Endothelial cell (in vitro differentiated cells): ENCODE data around the gene MITF. TPM values are rescaled to one million over a fixed set of nuclear protein-coding genes. Genes with fewer than 3 reads are reported as not detected.
A peak's percentile ranks its signal among the peaks of the same experiment; 100 is the strongest.

Experiments
- DNase-seq: peaks from one replicate; pipeline ENCODE4 v3.0.0; 2021; ENCODE audit warnings: low spot score
- H3K27ac Mint-ChIP-seq: one replicate; pipeline ENCODE4 v1.8.0; 2021; ENCODE audit warnings: mixed read lengths, inconsistent platforms; ENCODE audit not compliant: unreplicated experiment
- H3K27me3 Mint-ChIP-seq: one replicate; pipeline ENCODE4 v1.8.0; 2021; ENCODE audit warnings: mild to moderate bottlenecking, moderate library complexity, mixed read lengths, inconsistent platforms; ENCODE audit not compliant: unreplicated experiment
- H3K36me3 Mint-ChIP-seq: one replicate; pipeline ENCODE4 v1.8.0; 2021; ENCODE audit warnings: mild to moderate bottlenecking, low read depth, mixed read lengths, inconsistent platforms; ENCODE audit not compliant: unreplicated experiment
- H3K4me1 Mint-ChIP-seq: one replicate; pipeline ENCODE4 v1.8.0; 2021; ENCODE audit warnings: mild to moderate bottlenecking, mixed read lengths, inconsistent platforms; ENCODE audit not compliant: unreplicated experiment
- H3K4me3 Mint-ChIP-seq: one replicate; pipeline ENCODE4 v1.8.0; 2021; ENCODE audit warnings: mild to moderate bottlenecking, mixed read lengths, inconsistent platforms; ENCODE audit not compliant: unreplicated experiment
- H3K9me3 Mint-ChIP-seq: one replicate; pipeline ENCODE4 v1.8.0; 2021; ENCODE audit warnings: mixed read lengths, inconsistent platforms; ENCODE audit not compliant: unreplicated experiment
- total RNA-seq: library from RNA; stranded (reverse); fragmentation: NEBNext Ultra II Directional; extraction: Animal tissue kit (Norgen Biotek cat#: 25700); gene quantifications from one replicate; pipeline ENCODE4 v1.2.1, GENCODE V29; 2021; ENCODE audit not compliant: unreplicated experiment
- TF ChIP-seq, protein P1 (sequence below): fragments of 200-600 bp; sonication (generic); IDR thresholded peaks from one replicate; pipeline ENCODE4 v1.5.0; 2021; ENCODE audit warnings: antibody characterized with exemption; ENCODE audit not compliant: unreplicated experiment

The MITF gene
- total RNA-seq, 1 donor from 2014 or later, result 1.7 TPM

GRCh38 chr3:69987833-69988232 lies 248.6 kb downstream of the MITF start:
- Mint-ChIP-seq H3K27me3 (peaks cover 2% of the 10 kb centered on the region), H3K4me3 (no peak overlapping the region), H3K36me3 (no peaks in the 10 kb centered on the region), H3K27ac (no peak overlapping the region), H3K4me1 (no peaks in the 10 kb centered on the region), H3K9me3 (no peaks in the 10 kb centered on the region)
- TF ChIP-seq, protein P1, sequence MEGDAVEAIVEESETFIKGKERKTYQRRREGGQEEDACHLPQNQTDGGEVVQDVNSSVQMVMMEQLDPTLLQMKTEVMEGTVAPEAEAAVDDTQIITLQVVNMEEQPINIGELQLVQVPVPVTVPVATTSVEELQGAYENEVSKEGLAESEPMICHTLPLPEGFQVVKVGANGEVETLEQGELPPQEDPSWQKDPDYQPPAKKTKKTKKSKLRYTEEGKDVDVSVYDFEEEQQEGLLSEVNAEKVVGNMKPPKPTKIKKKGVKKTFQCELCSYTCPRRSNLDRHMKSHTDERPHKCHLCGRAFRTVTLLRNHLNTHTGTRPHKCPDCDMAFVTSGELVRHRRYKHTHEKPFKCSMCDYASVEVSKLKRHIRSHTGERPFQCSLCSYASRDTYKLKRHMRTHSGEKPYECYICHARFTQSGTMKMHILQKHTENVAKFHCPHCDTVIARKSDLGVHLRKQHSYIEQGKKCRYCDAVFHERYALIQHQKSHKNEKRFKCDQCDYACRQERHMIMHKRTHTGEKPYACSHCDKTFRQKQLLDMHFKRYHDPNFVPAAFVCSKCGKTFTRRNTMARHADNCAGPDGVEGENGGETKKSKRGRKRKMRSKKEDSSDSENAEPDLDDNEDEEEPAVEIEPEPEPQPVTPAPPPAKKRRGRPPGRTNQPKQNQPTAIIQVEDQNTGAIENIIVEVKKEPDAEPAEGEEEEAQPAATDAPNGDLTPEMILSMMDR, result no peak
- DNase-seq, result no peak

DNA sequence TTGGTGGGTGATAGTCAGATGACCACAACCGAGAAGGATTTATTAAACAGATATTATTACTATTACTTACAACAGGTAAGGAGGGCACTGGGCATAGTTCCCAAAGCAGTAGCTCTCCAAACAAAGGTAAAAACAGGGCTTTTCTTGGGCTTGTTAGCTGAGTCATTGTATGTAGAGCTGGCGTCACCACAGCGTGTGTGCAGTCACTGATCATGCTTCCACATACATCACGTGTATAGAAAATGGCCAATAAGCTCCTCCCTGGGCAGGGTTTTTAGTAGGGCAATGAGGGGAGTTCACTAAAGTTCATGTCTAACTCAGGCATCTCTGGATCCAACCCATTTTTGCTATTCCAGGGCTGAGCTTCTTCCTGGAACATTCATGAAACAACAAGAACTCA lies 254.5 kb downstream of the MITF start:
- no peaks in the 10 kb centered on the region for H3K36me3 Mint-ChIP-seq
- H3K4me3 Mint-ChIP-seq, result no peak overlapping the region
- DNase-seq, result no peak
- H3K4me1 Mint-ChIP-seq, result peaks cover 12% of the 10 kb centered on the region
- H3K27ac Mint-ChIP-seq, result no peak overlapping the region
- TF ChIP-seq, protein P1, result no peak
- no peaks in the 10 kb centered on the region for H3K9me3 Mint-ChIP-seq
- no peaks in the 10 kb centered on the region for H3K27me3 Mint-ChIP-seq

GRCh38 chr3:69994919-69995318 lies 255.7 kb downstream of the MITF start:
- H3K27ac Mint-ChIP-seq, result no peak overlapping the region
- TF ChIP-seq, protein P1, result no peak
- no peaks in the 10 kb centered on the region for H3K27me3 Mint-ChIP-seq
- H3K9me3 Mint-ChIP-seq, result no peaks in the 10 kb centered on the region
- H3K36me3 Mint-ChIP-seq, result no peaks in the 10 kb centered on the region
- no peak overlapping the region for H3K4me3 Mint-ChIP-seq
- peaks cover 15% of the 10 kb centered on the region for H3K4me1 Mint-ChIP-seq
- DNase-seq, result no peak

- peaks cover 21% of the 10 kb centered on the region for H3K4me1 Mint-ChIP-seq
- no peaks in the 10 kb centered on the region for H3K9me3 Mint-ChIP-seq
- no peak overlapping the region for H3K4me3 Mint-ChIP-seq
- no peak overlapping the region for H3K27ac Mint-ChIP-seq
- TF ChIP-seq, protein P1, result no peak
- no peak for DNase-seq
- H3K27me3 Mint-ChIP-seq, result no peaks in the 10 kb centered on the region
- H3K36me3 Mint-ChIP-seq, result no peaks in the 10 kb centered on the region
These were observed 258.5 kb downstream of the MITF start for GRCh38 chr3:69997631-69998307.

DNA sequence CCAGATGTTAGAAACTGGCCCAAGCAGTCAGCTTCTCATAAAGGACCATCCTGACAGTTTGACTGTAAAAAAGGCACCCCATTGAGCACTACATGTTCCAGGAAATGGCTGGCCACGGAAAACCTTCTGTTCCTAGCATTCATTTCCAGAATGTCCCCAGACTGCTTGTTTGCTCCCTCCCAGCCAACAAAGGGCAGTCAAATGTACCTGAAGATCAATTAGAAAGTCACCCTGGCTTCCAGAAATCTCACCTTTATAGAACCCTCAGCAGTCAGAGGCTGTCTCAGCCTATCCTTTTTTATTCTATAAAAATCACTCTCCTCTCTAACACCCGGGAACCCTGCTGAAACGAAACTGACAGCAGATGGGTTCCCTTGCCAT lies 259.5 kb downstream of the MITF start:
- peak overlapping the region; percentile 15 for H3K27ac Mint-ChIP-seq
- H3K36me3 Mint-ChIP-seq, result no peaks in the 10 kb centered on the region
- H3K4me3 Mint-ChIP-seq, result no peak overlapping the region
- H3K9me3 Mint-ChIP-seq, result no peaks in the 10 kb centered on the region
- no peak for DNase-seq
- TF ChIP-seq, protein P1, result no peak
- no peaks in the 10 kb centered on the region for H3K27me3 Mint-ChIP-seq
- peaks cover 21% of the 10 kb centered on the region for H3K4me1 Mint-ChIP-seq
